ENCODE measurements around the gene GPR37L1.
A peak's percentile ranks its signal among the peaks of the same experiment; 100 is the strongest.

Gene GPR37L1

DNA sequence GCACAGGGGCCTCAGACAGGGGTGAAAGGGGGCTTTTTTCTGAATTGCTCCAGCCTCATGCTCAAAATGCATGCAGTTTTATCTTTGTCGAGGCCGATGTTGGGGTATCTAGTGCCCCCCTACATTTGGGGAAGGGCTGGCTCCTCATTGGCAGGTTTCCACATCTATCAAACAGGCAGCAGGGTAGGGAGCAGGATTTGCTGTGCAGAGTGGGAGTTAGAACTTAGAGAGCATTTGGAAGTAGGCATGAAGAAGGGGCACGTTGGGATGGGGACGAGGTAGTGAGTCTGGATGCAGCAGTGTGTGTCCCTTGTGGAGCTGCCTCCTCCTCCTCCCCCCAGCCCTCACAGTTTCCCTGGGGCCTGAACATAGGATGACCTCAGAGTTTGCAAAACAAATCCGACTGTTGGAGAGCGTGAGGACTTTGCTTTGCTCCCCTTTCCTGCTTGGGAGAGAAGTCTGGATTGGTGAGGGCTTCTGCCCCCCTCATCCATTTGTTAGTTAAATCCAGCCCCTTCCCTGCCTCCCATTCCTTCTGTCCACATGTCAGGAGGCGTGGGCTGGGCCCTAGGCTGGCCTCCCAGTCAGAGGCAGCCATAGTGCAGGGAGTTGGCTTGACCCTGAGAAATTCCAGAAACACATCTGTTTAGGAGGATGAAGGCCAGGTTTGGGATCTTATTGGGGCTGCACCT is 36.9 kb upstream of the GPR37L1 start:
- DNase-seq (ENCODE audit: low spot score): no peak
- no peaks in the 10 kb centered on the region for H3K36me3 ChIP-seq (replicated peaks in 1 of 2; ENCODE audit: control insufficient read depth in 2 of 2, insufficient read depth in 2 of 2, low read length in 2 of 2)
- peak overlapping the region; percentile 50 for H3K27ac ChIP-seq (replicated peaks; ENCODE audit: low read length)
- H4K8ac ChIP-seq (ENCODE audit: low read depth, low read length): no peak overlapping the region
- H3K9ac ChIP-seq (ENCODE audit: low read depth, low read length, poor library complexity): no peak overlapping the region
- peak overlapping the region; percentile 50 for H3K18ac ChIP-seq (ENCODE audit: low read length)
- peaks cover 16 to 30% of the 10 kb centered on the region in 2 donors for H3K4me1 ChIP-seq (ENCODE audit: control insufficient read depth in 2 of 2, insufficient read depth in 1 of 2, low read depth in 1 of 2, low read length in 2 of 2)
- H2BK5ac ChIP-seq (ENCODE audit: low read length): no peak overlapping the region
- no peaks in the 10 kb centered on the region for H3K9me3 ChIP-seq (replicated peaks in 1 of 2; ENCODE audit: control insufficient read depth in 2 of 2, insufficient read depth in 1 of 2, low read depth in 1 of 2, low read length in 2 of 2)
- no peak overlapping the region for H4K91ac ChIP-seq (ENCODE audit: low read depth, low read length, poor library complexity)
- H3K27me3 ChIP-seq (ENCODE audit: control insufficient read depth in 3 of 3, insufficient read depth in 3 of 3, low read depth in 1 of 3, low read length in 3 of 3): peaks cover 0 to 17% (median 0%) of the 10 kb centered on the region in 3 experiments
- no peak overlapping the region for H2BK12ac ChIP-seq (ENCODE audit: low read length)
- WGBS, 2 donors (ENCODE audit: extremely low coverage in 2 of 2, insufficient read length in 2 of 2, insufficient replicate concordance in 1 of 2): no CpG with 5 or more reads among the region's 7 CpGs
- H2AFZ ChIP-seq (ENCODE audit: low read length): peak overlapping the region; percentile 55
- peak overlapping the region; percentile 2 for H2AK5ac ChIP-seq (ENCODE audit: low read depth, low read length)
- no peak overlapping the region for H3K14ac ChIP-seq (ENCODE audit: low read length)
- no peak overlapping the region for H2BK15ac ChIP-seq (ENCODE audit: low read length)
- no peaks in the 10 kb centered on the region for H3K79me1 ChIP-seq (ENCODE audit: low read depth, low read length)
- no peak overlapping the region for H3K4ac ChIP-seq (ENCODE audit: low read length)
- H3K23ac ChIP-seq (ENCODE audit: low read depth, low read length, poor library complexity): no peak overlapping the region
- no peak overlapping the region for H3K4me3 ChIP-seq (ENCODE audit: low read length in 2 of 2)
- H3K4me2 ChIP-seq (ENCODE audit: insufficient read depth, low read length, poor library complexity, severe bottlenecking): no peak overlapping the region
- H2BK120ac ChIP-seq (ENCODE audit: low read depth, low read length): no peak overlapping the region

GRCh38 chr1:202086579-202087350 is 36.0 kb upstream of the GPR37L1 start:
- peak overlapping the region; percentile 45 for H3K18ac ChIP-seq (ENCODE audit: low read length)
- H2BK12ac ChIP-seq (ENCODE audit: low read length): no peak overlapping the region
- no peaks in the 10 kb centered on the region for H3K36me3 ChIP-seq (replicated peaks in 1 of 2; ENCODE audit: control insufficient read depth in 2 of 2, insufficient read depth in 2 of 2, low read length in 2 of 2)
- H3K27me3 ChIP-seq (ENCODE audit: control insufficient read depth in 3 of 3, insufficient read depth in 3 of 3, low read depth in 1 of 3, low read length in 3 of 3): peaks cover 0 to 14% (median 0%) of the 10 kb centered on the region in 3 experiments
- peak overlapping the region; percentile 72 for H2AK5ac ChIP-seq (ENCODE audit: low read depth, low read length)
- H2BK120ac ChIP-seq (ENCODE audit: low read depth, low read length): no peak overlapping the region
- no peak overlapping the region for H3K4ac ChIP-seq (ENCODE audit: low read length)
- H4K8ac ChIP-seq (ENCODE audit: low read depth, low read length): no peak overlapping the region
- H2BK5ac ChIP-seq (ENCODE audit: low read length): no peak overlapping the region
- H2AFZ ChIP-seq (ENCODE audit: low read length): peak overlapping the region; percentile 55
- no peaks in the 10 kb centered on the region for H3K79me1 ChIP-seq (ENCODE audit: low read depth, low read length)
- no peak overlapping the region for H3K9ac ChIP-seq (ENCODE audit: low read depth, low read length, poor library complexity)
- no peak for DNase-seq (ENCODE audit: low spot score)
- no CpG with 5 or more reads among the region's 7 CpGs for WGBS, 2 donors (ENCODE audit: extremely low coverage in 2 of 2, insufficient read length in 2 of 2, insufficient replicate concordance in 1 of 2)
- H3K4me2 ChIP-seq (ENCODE audit: insufficient read depth, low read length, poor library complexity, severe bottlenecking): no peak overlapping the region
- peak overlapping the region; percentile 43 for H2BK15ac ChIP-seq (ENCODE audit: low read length)
- H3K9me3 ChIP-seq (replicated peaks in 1 of 2; ENCODE audit: control insufficient read depth in 2 of 2, insufficient read depth in 1 of 2, low read depth in 1 of 2, low read length in 2 of 2): no peaks in the 10 kb centered on the region
- no peak overlapping the region for H3K27ac ChIP-seq (replicated peaks; ENCODE audit: low read length)
- H3K23ac ChIP-seq (ENCODE audit: low read depth, low read length, poor library complexity): no peak overlapping the region
- no peak overlapping the region for H4K91ac ChIP-seq (ENCODE audit: low read depth, low read length, poor library complexity)
- H3K4me1 ChIP-seq (ENCODE audit: control insufficient read depth in 2 of 2, insufficient read depth in 1 of 2, low read depth in 1 of 2, low read length in 2 of 2): peaks cover 16 to 28% of the 10 kb centered on the region in 2 donors
- H3K4me3 ChIP-seq (ENCODE audit: low read length in 2 of 2): no peak overlapping the region
- no peak overlapping the region for H3K14ac ChIP-seq (ENCODE audit: low read length)

DNA sequence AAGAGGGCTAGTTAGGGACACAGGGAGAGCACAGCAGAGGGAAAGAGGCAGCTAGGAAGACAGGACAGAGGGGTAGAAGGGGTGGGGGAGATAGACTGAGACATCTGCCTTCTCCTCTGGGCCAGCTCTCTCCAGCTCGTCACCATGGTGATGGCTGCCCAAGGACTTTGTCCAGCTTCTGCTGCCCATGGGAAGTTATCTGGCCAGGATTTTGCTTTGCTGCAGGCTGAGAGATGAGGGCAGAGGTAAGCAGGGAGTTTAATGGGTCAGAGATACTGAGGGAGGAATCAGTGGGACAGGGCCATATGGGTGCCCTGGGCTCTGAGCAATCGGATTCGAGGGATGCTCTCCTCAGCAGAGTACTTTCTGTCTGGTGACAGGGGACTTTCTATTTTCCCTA is 34.5 kb upstream of the GPR37L1 start:
- Histone ChIP-seq H2AFZ (ENCODE audit: low read length) (no peak overlapping the region), H2BK120ac (ENCODE audit: low read depth, low read length) (no peak overlapping the region), H3K4ac (ENCODE audit: low read length) (no peak overlapping the region), H3K27me3 (ENCODE audit: control insufficient read depth in 3 of 3, insufficient read depth in 3 of 3, low read depth in 1 of 3, low read length in 3 of 3) (peaks cover 0 to 9% (median 0%) of the 10 kb centered on the region in 3 experiments), H3K9ac (ENCODE audit: low read depth, low read length, poor library complexity) (peak overlapping the region; percentile 34), H4K8ac (ENCODE audit: low read depth, low read length) (no peak overlapping the region), H3K4me2 (ENCODE audit: insufficient read depth, low read length, poor library complexity, severe bottlenecking) (no peak overlapping the region), H3K27ac (replicated peaks; ENCODE audit: low read length) (no peak overlapping the region), H3K4me1 (ENCODE audit: control insufficient read depth in 2 of 2, insufficient read depth in 1 of 2, low read depth in 1 of 2, low read length in 2 of 2) (peaks cover 16 to 28% of the 10 kb centered on the region in 2 donors), H3K36me3 (replicated peaks in 1 of 2; ENCODE audit: control insufficient read depth in 2 of 2, insufficient read depth in 2 of 2, low read length in 2 of 2) (no peaks in the 10 kb centered on the region), H3K14ac (ENCODE audit: low read length) (no peak overlapping the region), H2BK5ac (ENCODE audit: low read length) (no peak overlapping the region), H3K9me3 (replicated peaks in 1 of 2; ENCODE audit: control insufficient read depth in 2 of 2, insufficient read depth in 1 of 2, low read depth in 1 of 2, low read length in 2 of 2) (no peaks in the 10 kb centered on the region), H4K91ac (ENCODE audit: low read depth, low read length, poor library complexity) (no peak overlapping the region), H2AK5ac (ENCODE audit: low read depth, low read length) (no peak overlapping the region), H3K4me3 (ENCODE audit: low read length in 2 of 2) (no peak overlapping the region), H3K23ac (ENCODE audit: low read depth, low read length, poor library complexity) (no peak overlapping the region), H3K79me1 (ENCODE audit: low read depth, low read length) (no peaks in the 10 kb centered on the region), H2BK15ac (ENCODE audit: low read length) (no peak overlapping the region), H3K18ac (ENCODE audit: low read length) (no peak overlapping the region), H2BK12ac (ENCODE audit: low read length) (no peak overlapping the region)
- no peak for DNase-seq (ENCODE audit: low spot score)
- no CpG with 5 or more reads among the region's 3 CpGs for WGBS, 2 donors (ENCODE audit: extremely low coverage in 2 of 2, insufficient read length in 2 of 2, insufficient replicate concordance in 1 of 2)

DNA sequence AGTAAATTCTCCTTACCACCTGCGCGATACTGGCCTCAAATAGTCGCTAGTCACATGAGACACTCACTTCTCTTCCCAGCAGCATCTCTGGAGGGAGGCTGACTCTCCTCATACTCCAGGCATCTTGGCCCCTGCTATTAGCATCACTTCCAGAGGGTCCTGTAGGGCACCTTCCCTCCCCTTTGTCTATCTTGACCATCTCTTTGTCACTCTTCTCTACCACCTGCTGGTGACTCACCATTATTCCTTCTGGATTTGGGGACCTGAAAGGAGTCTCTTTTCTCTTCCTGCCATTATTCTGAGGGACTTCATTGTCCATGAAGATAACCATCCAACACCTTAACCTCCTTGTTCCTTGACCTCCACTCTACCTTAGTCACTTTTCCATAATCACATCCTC is 31.7 kb upstream of the GPR37L1 start:
- Histone ChIP-seq H3K27ac (replicated peaks; ENCODE audit: low read length) (no peak overlapping the region), H3K9me3 (replicated peaks in 1 of 2; ENCODE audit: control insufficient read depth in 2 of 2, insufficient read depth in 1 of 2, low read depth in 1 of 2, low read length in 2 of 2) (no peaks in the 10 kb centered on the region)

More for the DNA sequence above, 31.7 kb upstream of the GPR37L1 start:
- H3K9ac ChIP-seq (ENCODE audit: low read depth, low read length, poor library complexity): no peak overlapping the region
- H3K27me3 ChIP-seq (ENCODE audit: control insufficient read depth in 3 of 3, insufficient read depth in 3 of 3, low read depth in 1 of 3, low read length in 3 of 3): peaks cover 0 to 5% (median 0%) of the 10 kb centered on the region in 3 experiments
- H3K23ac ChIP-seq (ENCODE audit: low read depth, low read length, poor library complexity): no peak overlapping the region
- H3K18ac ChIP-seq (ENCODE audit: low read length): no peak overlapping the region
- peaks cover 5 to 14% of the 10 kb centered on the region in 2 donors for H3K4me1 ChIP-seq (ENCODE audit: control insufficient read depth in 2 of 2, insufficient read depth in 1 of 2, low read depth in 1 of 2, low read length in 2 of 2)
- H2AFZ ChIP-seq (ENCODE audit: low read length): no peak overlapping the region
- no peak overlapping the region for H2AK5ac ChIP-seq (ENCODE audit: low read depth, low read length)
- DNase-seq (ENCODE audit: low spot score): no peak
- H3K36me3 ChIP-seq (replicated peaks in 1 of 2; ENCODE audit: control insufficient read depth in 2 of 2, insufficient read depth in 2 of 2, low read length in 2 of 2): no peaks in the 10 kb centered on the region
- WGBS, 2 donors (ENCODE audit: extremely low coverage in 2 of 2, insufficient read length in 2 of 2, insufficient replicate concordance in 1 of 2): no CpG with 5 or more reads among the region's 3 CpGs
- H3K4me2 ChIP-seq (ENCODE audit: insufficient read depth, low read length, poor library complexity, severe bottlenecking): no peak overlapping the region
- H2BK15ac ChIP-seq (ENCODE audit: low read length): no peak overlapping the region
- H3K4me3 ChIP-seq (ENCODE audit: low read length in 2 of 2): no peak overlapping the region
- no peak overlapping the region for H2BK12ac ChIP-seq (ENCODE audit: low read length)
- H2BK5ac ChIP-seq (ENCODE audit: low read length): no peak overlapping the region
- no peak overlapping the region for H2BK120ac ChIP-seq (ENCODE audit: low read depth, low read length)
- no peaks in the 10 kb centered on the region for H3K79me1 ChIP-seq (ENCODE audit: low read depth, low read length)
- H4K8ac ChIP-seq (ENCODE audit: low read depth, low read length): no peak overlapping the region
- H3K14ac ChIP-seq (ENCODE audit: low read length): no peak overlapping the region
- H3K4ac ChIP-seq (ENCODE audit: low read length): no peak overlapping the region
- no peak overlapping the region for H4K91ac ChIP-seq (ENCODE audit: low read depth, low read length, poor library complexity)

Data from neuronal stem cell (in vitro differentiated cells).